HCT116 (cell line): ENCODE results near the gene CYSLTR2. TPM values are rescaled to one million over a fixed set of nuclear protein-coding genes. Genes with fewer than 3 reads are reported as not detected.

Experiments
- ATAC-seq: fragments of 200-7000 bp; cut with Tn5 transposase; 2 replicates; pipeline ENCODE4 v1.9.1; 2020; ENCODE audit warnings: mild to moderate bottlenecking, moderate library complexity
- BruUV-seq: library from RNA; stranded (reverse); fragments of 400-500 nt; replicated peaks from 2 replicates; lab custom pipeline; 2021; lab: Mats Ljungman, UMichigan
- CTCF ChIA-PET: fragments of 300-600 bp; sonication (Branson Sonifier 250); formaldehyde crosslinking; loops from one replicate; lab custom pipeline; 2021; ENCODE audit warnings: antibody characterized with exemption; lab: Charles Lee
- POLR2A ChIA-PET: fragments of 300-600, 350-600 bp; sonication (Branson Sonifier 250); formaldehyde crosslinking; loops from one replicate; lab custom pipeline; 2021; ENCODE audit warnings: antibody characterized with exemption; lab: Charles Lee
- RAD21 ChIA-PET, 2 experiments: fragments of 300-600 bp; sonication (Branson Sonifier 250); formaldehyde crosslinking; loops; one replicate each; lab custom pipeline; 2023; ENCODE audit warnings: low total read pairs in 2 of 2; ENCODE audit not compliant: uncharacterized antibody in 2 of 2, unreplicated experiment in 2 of 2, low non-redundant PET in 1 of 2; lab: Charles Lee
- DNase-seq: peaks from one replicate; pipeline ENCODE4 v3.0.0-alpha.2; 2010; ENCODE audit warnings: low read depth, low spot score
- H2AFZ ChIP-seq: fragments of 200-600 bp; shearing (Covaris generic), sonication (generic); 2 replicates; pipeline ENCODE4 v1.6.1; 2017; ENCODE audit warnings: low read depth, mixed run types, mixed read lengths, antibody characterized with exemption, low read length; ENCODE audit not compliant: poor library complexity, severe bottlenecking
- H3K27ac ChIP-seq: 2 replicates; pipeline ENCODE4 v1.5.1; 2012; ENCODE audit warnings: low read depth, low read length
- H3K27me3 ChIP-seq: fragments of 200-600 bp; sonication (generic); 2 replicates; pipeline ENCODE4 v1.6.1; 2016; ENCODE audit warnings: mixed run types, low read length, mixed read lengths; ENCODE audit not compliant: insufficient read depth
- H3K36me3 ChIP-seq, 2 experiments: fragments of 200-500 bp in 1 of 2; fragments of 200-600 bp in 1 of 2; sonication (Bioruptor generic) in 1 of 2; sonication (generic) in 1 of 2; 2 replicates each; pipeline versions ENCODE4 v1.5.1 to v1.6.1; 2014 to 2016; ENCODE audit warnings: low read length in 2 of 2, inconsistent platforms in 1 of 2, mixed read lengths in 1 of 2, mixed run types in 1 of 2; ENCODE audit not compliant: insufficient read depth in 2 of 2, control insufficient read depth in 1 of 2
- H3K4me1 ChIP-seq, 2 experiments: fragments of 200-600 bp in 1 of 2; sonication (generic) in 1 of 2; 2 replicates each; pipeline versions ENCODE4 v1.5.1 to v1.6.1; 2012 to 2017; ENCODE audit warnings: low read length in 2 of 2, inconsistent platforms in 1 of 2, mild to moderate bottlenecking in 1 of 2, mixed read lengths in 1 of 2, mixed run types in 1 of 2, moderate library complexity in 1 of 2; ENCODE audit not compliant: insufficient read depth in 2 of 2, control insufficient read depth in 1 of 2
- H3K4me2 ChIP-seq: fragments of 200-600 bp; sonication (generic); 2 replicates; pipeline ENCODE4 v1.6.1; 2017; ENCODE audit warnings: mixed run types, low read length, mixed read lengths
- H3K4me3 ChIP-seq, 2 experiments: fragments of 200-600 bp in 1 of 2; sonication (generic) in 1 of 2; replicated peaks in 1 of 2; 2 replicates each; pipeline ENCODE4 v1.5.1; 2011 to 2016; ENCODE audit warnings: low read length in 2 of 2, control low read depth in 1 of 2, low read depth in 1 of 2, mild to moderate bottlenecking in 1 of 2, mixed read lengths in 1 of 2, mixed run types in 1 of 2
- H3K79me2 ChIP-seq: fragments of 200-600 bp; sonication (generic); 2 replicates; pipeline ENCODE4 v1.6.1; 2017; ENCODE audit warnings: mild to moderate bottlenecking, mixed run types, low read length, moderate library complexity, mixed read lengths; ENCODE audit not compliant: insufficient read depth
- H3K9ac ChIP-seq: fragments of 200-600 bp; sonication (generic); 2 replicates; pipeline ENCODE4 v1.6.1; 2016; ENCODE audit warnings: low read length, mixed read lengths
- H3K9me2 ChIP-seq: fragments of 200-600 bp; sonication (generic), shearing (Covaris generic); 2 replicates; pipeline ENCODE4 v1.6.1; 2017; ENCODE audit warnings: mixed run types, mild to moderate bottlenecking, moderate library complexity; ENCODE audit not compliant: insufficient read depth
- H3K9me3 ChIP-seq, 2 experiments: fragments of 200-500 bp in 1 of 2; fragments of 200-600 bp in 1 of 2; sonication (Bioruptor generic) in 1 of 2; sonication (generic) in 1 of 2; 2 replicates each; pipeline ENCODE4 v1.6.1; 2014 to 2017; ENCODE audit warnings: low read length in 2 of 2, mixed read lengths in 2 of 2, inconsistent platforms in 1 of 2, low read depth in 1 of 2, mild to moderate bottlenecking in 1 of 2, mixed run types in 1 of 2, moderate library complexity in 1 of 2; ENCODE audit not compliant: control insufficient read depth in 1 of 2, insufficient read depth in 1 of 2
- H4K20me1 ChIP-seq: fragments of 200-600 bp; sonication (generic), shearing (Covaris generic); 2 replicates; pipeline ENCODE4 v1.6.1; 2017; ENCODE audit warnings: mixed run types, mild to moderate bottlenecking, moderate library complexity; ENCODE audit not compliant: insufficient read depth
- ATF3 ChIP-seq: IDR thresholded peaks from 2 replicates; pipeline ENCODE4 v1.6.1; 2012
- CEBPB ChIP-seq: IDR thresholded peaks from 2 replicates; pipeline ENCODE4 v1.6.1; 2012; ENCODE audit warnings: low read depth
- EGR1 ChIP-seq: IDR thresholded peaks from 2 replicates; pipeline ENCODE4 v1.6.1; 2012; ENCODE audit warnings: low read depth
- ELF1 ChIP-seq: IDR thresholded peaks from 2 replicates; pipeline ENCODE4 v1.6.1; 2012; ENCODE audit warnings: low read depth, borderline replicate concordance
- EZH2 ChIP-seq: fragments of 200-600 bp; sonication (generic); IDR thresholded peaks from 2 replicates; pipeline ENCODE4 v1.6.1; 2017; ENCODE audit warnings: antibody characterized with exemption, mixed run types
- EZH2phosphoT487 ChIP-seq: fragments of 200-600 bp; IDR thresholded peaks from 2 replicates; pipeline ENCODE4 v1.6.1; 2018; ENCODE audit warnings: antibody characterized with exemption, borderline replicate concordance
- SIN3A ChIP-seq: IDR thresholded peaks from 2 replicates; pipeline ENCODE4 v1.6.1; 2012; ENCODE audit warnings: low read depth
- SRF ChIP-seq: IDR thresholded peaks from 2 replicates; pipeline ENCODE4 v1.6.1; 2012; ENCODE audit warnings: low read depth
- TCF7L2 ChIP-seq: IDR thresholded peaks from 2 replicates; pipeline ENCODE4 v1.7.0; 2011; ENCODE audit warnings: borderline replicate concordance, inconsistent platforms; ENCODE audit not compliant: insufficient read depth, insufficient read length; ENCODE audit errors: extremely low read depth
- ZFX ChIP-seq: fragments of 450-650 bp; IDR thresholded peaks from 2 replicates; pipeline ENCODE4 v1.6.1; 2017
- ZNF274 ChIP-seq: fragments of 200-500 bp; sonication (Bioruptor generic); IDR thresholded peaks from 2 replicates; pipeline ENCODE4 v1.6.1; 2014; ENCODE audit warnings: mild to moderate bottlenecking, low read depth, low read length, inconsistent platforms
- intact Hi-C: fragments of 100-400 bp; cut with micrococcal nuclease; formaldehyde crosslinking; loops from 2 replicates; pipeline ENCODE4 v1.10.0; 2022
- total RNA-seq: library from RNA; stranded (reverse); gene quantifications from one replicate; pipeline ENCODE4 v1.2.1, GENCODE V29; 2021; ENCODE audit not compliant: unreplicated experiment
- TF ChIP-seq, protein P1 (sequence below): IDR thresholded peaks from 2 replicates; pipeline ENCODE4 v1.6.1; 2012
- TF ChIP-seq, protein P2 (sequence below): IDR thresholded peaks from 2 replicates; pipeline ENCODE4 v1.6.1; 2012; ENCODE audit warnings: low read depth

Gene CYSLTR2
- total RNA-seq, 1 experiment from 2014 or later = not detected

- DNase-seq (no peak), ATAC-seq (no peak)
- BruUV-seq = no TSS peak
- H3K9me3 ChIP-seq = no peaks in the 10 kb centered on the region
- H3K4me1 ChIP-seq = peaks cover 0 to 10% of the 10 kb centered on the region in 2 experiments; a peak in 2 of 4 replicates
- no peak for TF ChIP-seq SRF
- no peak for TF ChIP-seq ELF1
- no peak for TF ChIP-seq SIN3A
- no peak for TF ChIP-seq EGR1
- no peaks in the 10 kb centered on the region for H3K27me3 ChIP-seq
- no peak overlapping the region for H2AFZ ChIP-seq
- no peak overlapping the region for H3K27ac ChIP-seq
- H3K9me2 ChIP-seq = no peaks in the 10 kb centered on the region
- ChIA-PET RAD21 (no interaction called here), POLR2A (no interaction called here), CTCF (no interaction called here)
- H3K9ac ChIP-seq = no peak overlapping the region
- H3K4me3 ChIP-seq = no peak overlapping the region
- no peaks in the 10 kb centered on the region for H3K36me3 ChIP-seq
- H4K20me1 ChIP-seq = no peaks in the 10 kb centered on the region
- intact Hi-C loops = no loop called here
- H3K4me2 ChIP-seq = no peak overlapping the region
- H3K79me2 ChIP-seq = no peaks in the 10 kb centered on the region
Observed at GRCh38 chr13:48645845-48646244, 7.9 kb upstream of the CYSLTR2 start.

- Histone ChIP-seq H2AFZ (no peak overlapping the region), H3K27ac (no peak overlapping the region), H3K9me3 (no peaks in the 10 kb centered on the region), H3K4me3 (no peak overlapping the region), H3K79me2 (no peaks in the 10 kb centered on the region), H3K9me2 (no peaks in the 10 kb centered on the region), H3K4me1 (peaks cover 0 to 10% of the 10 kb centered on the region in 2 experiments; a peak in 2 of 4 replicates), H4K20me1 (no peaks in the 10 kb centered on the region), H3K9ac (no peak overlapping the region), H3K36me3 (no peaks in the 10 kb centered on the region), H3K27me3 (no peaks in the 10 kb centered on the region), H3K4me2 (no peak overlapping the region)
- TF ChIP-seq ZNF274 (no peak), EZH2phosphoT487 (no peak), ZFX (no peak), CEBPB (no peak), TCF7L2 (no peak), ATF3 (no peak), EZH2 (no peak)
- TF ChIP-seq, protein P1, sequence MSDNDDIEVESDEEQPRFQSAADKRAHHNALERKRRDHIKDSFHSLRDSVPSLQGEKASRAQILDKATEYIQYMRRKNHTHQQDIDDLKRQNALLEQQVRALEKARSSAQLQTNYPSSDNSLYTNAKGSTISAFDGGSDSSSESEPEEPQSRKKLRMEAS = no peak
- TF ChIP-seq, protein P2, sequence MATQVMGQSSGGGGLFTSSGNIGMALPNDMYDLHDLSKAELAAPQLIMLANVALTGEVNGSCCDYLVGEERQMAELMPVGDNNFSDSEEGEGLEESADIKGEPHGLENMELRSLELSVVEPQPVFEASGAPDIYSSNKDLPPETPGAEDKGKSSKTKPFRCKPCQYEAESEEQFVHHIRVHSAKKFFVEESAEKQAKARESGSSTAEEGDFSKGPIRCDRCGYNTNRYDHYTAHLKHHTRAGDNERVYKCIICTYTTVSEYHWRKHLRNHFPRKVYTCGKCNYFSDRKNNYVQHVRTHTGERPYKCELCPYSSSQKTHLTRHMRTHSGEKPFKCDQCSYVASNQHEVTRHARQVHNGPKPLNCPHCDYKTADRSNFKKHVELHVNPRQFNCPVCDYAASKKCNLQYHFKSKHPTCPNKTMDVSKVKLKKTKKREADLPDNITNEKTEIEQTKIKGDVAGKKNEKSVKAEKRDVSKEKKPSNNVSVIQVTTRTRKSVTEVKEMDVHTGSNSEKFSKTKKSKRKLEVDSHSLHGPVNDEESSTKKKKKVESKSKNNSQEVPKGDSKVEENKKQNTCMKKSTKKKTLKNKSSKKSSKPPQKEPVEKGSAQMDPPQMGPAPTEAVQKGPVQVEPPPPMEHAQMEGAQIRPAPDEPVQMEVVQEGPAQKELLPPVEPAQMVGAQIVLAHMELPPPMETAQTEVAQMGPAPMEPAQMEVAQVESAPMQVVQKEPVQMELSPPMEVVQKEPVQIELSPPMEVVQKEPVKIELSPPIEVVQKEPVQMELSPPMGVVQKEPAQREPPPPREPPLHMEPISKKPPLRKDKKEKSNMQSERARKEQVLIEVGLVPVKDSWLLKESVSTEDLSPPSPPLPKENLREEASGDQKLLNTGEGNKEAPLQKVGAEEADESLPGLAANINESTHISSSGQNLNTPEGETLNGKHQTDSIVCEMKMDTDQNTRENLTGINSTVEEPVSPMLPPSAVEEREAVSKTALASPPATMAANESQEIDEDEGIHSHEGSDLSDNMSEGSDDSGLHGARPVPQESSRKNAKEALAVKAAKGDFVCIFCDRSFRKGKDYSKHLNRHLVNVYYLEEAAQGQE = no peak
- ChIA-PET CTCF (no interaction called here), RAD21 (no interaction called here), POLR2A (no interaction called here)
- ATAC-seq = no peak
- no TSS peak for BruUV-seq
- no peak for DNase-seq
- intact Hi-C loops = no loop called here
Observed at GRCh38 chr13:48646791-48647190, 6.9 kb upstream of the CYSLTR2 start.
